ENCODE measurements around the gene PCDHGA5.
A peak's percentile ranks its signal among the peaks of the same experiment; 100 is the strongest.
"Not testable (repeated sequence)": the region's sequence is repeated elsewhere in the genome, so short reads cannot be mapped to it uniquely, and the experiment has no call there.

PCDHGA5 gene

GRCh38 chr5:141402553-141403243 lies 38.7 kb downstream of the PCDHGA5 start, which contains the start of gene PCDHGA9:
Gene PCDHGA9 (plus strand): TSS chr5:141402778. CDS start chr5:141402953, 175 bp downstream.
- peak in 1 of 2 donors; percentile 25 for DNase-seq
- Histone ChIP-seq H4K8ac (ENCODE audit: low read depth, low read length) (no peak within 1 kb of the TSS), H3K4me1 (ENCODE audit: control insufficient read depth in 1 of 2, insufficient read depth in 2 of 2, low read length in 2 of 2) (no peaks in the 10 kb centered on the region), H2AFZ (ENCODE audit: insufficient read depth, low read length, poor library complexity) (no peak within 1 kb of the TSS), H3K27ac (ENCODE audit: low read depth, low read length) (no peak within 1 kb of the TSS), H4K91ac (ENCODE audit: low read depth, low read length) (no peak within 1 kb of the TSS), H2BK120ac (ENCODE audit: insufficient read depth, low read length, poor library complexity) (no peak within 1 kb of the TSS), H3K4ac (ENCODE audit: low read depth, low read length) (no peak within 1 kb of the TSS), H2BK5ac (ENCODE audit: low read depth, low read length, poor library complexity) (no peak within 1 kb of the TSS), H3K9ac (ENCODE audit: low read length) (peak within 1 kb of the TSS; percentile 40), H3K27me3 (ENCODE audit: insufficient read depth, low read length) (no peaks in the 10 kb centered on the region), H3K9me3 (ENCODE audit: insufficient read depth, low read depth, low read length) (peaks cover 31% of the 10 kb centered on the region), H3K36me3 (ENCODE audit: control insufficient read depth in 1 of 2, insufficient read depth in 2 of 2, low read length in 2 of 2) (peaks cover 3 to 13% of the 10 kb centered on the region in 2 experiments), H3K79me1 (ENCODE audit: low read length) (no peaks in the 10 kb centered on the region), H2BK12ac (ENCODE audit: low read length) (no peak within 1 kb of the TSS), H2AK5ac (ENCODE audit: low read length) (no peak within 1 kb of the TSS), H3K18ac (ENCODE audit: low read length) (no peak within 1 kb of the TSS), H4K12ac (ENCODE audit: low read depth, low read length) (no peak within 1 kb of the TSS), H3K23ac (ENCODE audit: low read length) (no peak within 1 kb of the TSS), H3K79me2 (ENCODE audit: control insufficient read depth, insufficient read depth, low read length, poor library complexity) (no peaks in the 10 kb centered on the region), H3K4me2 (ENCODE audit: low read length) (no peak within 1 kb of the TSS), H3K4me3 (ENCODE audit: low read depth, low read length) (no peak within 1 kb of the TSS), H3K14ac (ENCODE audit: low read length) (no peak within 1 kb of the TSS)
- WGBS (ENCODE audit: extremely low coverage, insufficient coverage, insufficient read length): no CpG with 5 or more reads among the region's 27 CpGs

- no peak for DNase-seq
These were observed 39.4 kb downstream of the PCDHGA5 start for GRCh38 chr5:141403387-141403786.

GRCh38 chr5:141407790-141408505 lies 44.0 kb downstream of the PCDHGA5 start, which contains the start of gene PCDHGB6:
Gene PCDHGB6 (plus strand): TSS chr5:141408021. CDS start chr5:141408203, 182 bp downstream.
- H4K91ac ChIP-seq (ENCODE audit: low read depth, low read length): peak within 1 kb of the TSS; percentile 51
- peak in 1 of 2 donors; percentile 36 for DNase-seq
- H3K4me3 ChIP-seq (ENCODE audit: low read depth, low read length): peak within 1 kb of the TSS; percentile 75
- not testable (repeated sequence) for H3K27ac ChIP-seq (ENCODE audit: low read depth, low read length); H3K9ac ChIP-seq (ENCODE audit: low read length); H3K27me3 ChIP-seq (ENCODE audit: insufficient read depth, low read length); H2BK120ac ChIP-seq (ENCODE audit: insufficient read depth, low read length, poor library complexity); H2BK12ac ChIP-seq (ENCODE audit: low read length); H2AK5ac ChIP-seq (ENCODE audit: low read length); H3K79me2 ChIP-seq (ENCODE audit: control insufficient read depth, insufficient read depth, low read length, poor library complexity); H3K79me1 ChIP-seq (ENCODE audit: low read length); H3K18ac ChIP-seq (ENCODE audit: low read length); H2BK5ac ChIP-seq (ENCODE audit: low read depth, low read length, poor library complexity); H3K4me1 ChIP-seq (ENCODE audit: control insufficient read depth in 1 of 2, insufficient read depth in 2 of 2, low read length in 2 of 2); H4K12ac ChIP-seq (ENCODE audit: low read depth, low read length); H4K8ac ChIP-seq (ENCODE audit: low read depth, low read length); H3K23ac ChIP-seq (ENCODE audit: low read length); H3K14ac ChIP-seq (ENCODE audit: low read length); H3K36me3 ChIP-seq (ENCODE audit: control insufficient read depth in 1 of 2, insufficient read depth in 2 of 2, low read length in 2 of 2); H3K4ac ChIP-seq (ENCODE audit: low read depth, low read length)
- peaks cover 26% of the 10 kb centered on the region for H3K9me3 ChIP-seq (ENCODE audit: insufficient read depth, low read depth, low read length)
- H2AFZ ChIP-seq (ENCODE audit: insufficient read depth, low read length, poor library complexity): peak within 1 kb of the TSS; percentile 92
- WGBS (ENCODE audit: extremely low coverage, insufficient coverage, insufficient read length): no CpG with 5 or more reads among the region's 51 CpGs
- H3K4me2 ChIP-seq (ENCODE audit: low read length): peak within 1 kb of the TSS; percentile 80

More at GRCh38 chr5:141403387-141403786, 39.4 kb downstream of the PCDHGA5 start:
- no peak overlapping the region for H4K8ac ChIP-seq (ENCODE audit: low read depth, low read length)
- no peak overlapping the region for H2BK5ac ChIP-seq (ENCODE audit: low read depth, low read length, poor library complexity)
- H4K12ac ChIP-seq (ENCODE audit: low read depth, low read length): no peak overlapping the region
- H2AFZ ChIP-seq (ENCODE audit: insufficient read depth, low read length, poor library complexity): no peak overlapping the region
- no peak overlapping the region for H2BK120ac ChIP-seq (ENCODE audit: insufficient read depth, low read length, poor library complexity)
- peaks cover 3 to 11% of the 10 kb centered on the region in 2 experiments for H3K36me3 ChIP-seq (ENCODE audit: control insufficient read depth in 1 of 2, insufficient read depth in 2 of 2, low read length in 2 of 2)
- no peaks in the 10 kb centered on the region for H3K4me1 ChIP-seq (ENCODE audit: control insufficient read depth in 1 of 2, insufficient read depth in 2 of 2, low read length in 2 of 2)
- H3K9me3 ChIP-seq (ENCODE audit: insufficient read depth, low read depth, low read length): peaks cover 31% of the 10 kb centered on the region
- H3K27ac ChIP-seq (ENCODE audit: low read depth, low read length): no peak overlapping the region
- no peak overlapping the region for H3K9ac ChIP-seq (ENCODE audit: low read length)
- H3K4me3 ChIP-seq (ENCODE audit: low read depth, low read length): no peak overlapping the region
- H3K14ac ChIP-seq (ENCODE audit: low read length): no peak overlapping the region
- no peak overlapping the region for H2AK5ac ChIP-seq (ENCODE audit: low read length)
- no peak overlapping the region for H4K91ac ChIP-seq (ENCODE audit: low read depth, low read length)
- H3K4ac ChIP-seq (ENCODE audit: low read depth, low read length): no peak overlapping the region
- H3K18ac ChIP-seq (ENCODE audit: low read length): no peak overlapping the region
- no peaks in the 10 kb centered on the region for H3K79me1 ChIP-seq (ENCODE audit: low read length)
- no peak overlapping the region for H3K23ac ChIP-seq (ENCODE audit: low read length)
- WGBS (ENCODE audit: extremely low coverage, insufficient coverage, insufficient read length): no CpG with 5 or more reads among the region's 22 CpGs
- H3K4me2 ChIP-seq (ENCODE audit: low read length): no peak overlapping the region
- no peaks in the 10 kb centered on the region for H3K27me3 ChIP-seq (ENCODE audit: insufficient read depth, low read length)
- no peak overlapping the region for H2BK12ac ChIP-seq (ENCODE audit: low read length)
- H3K79me2 ChIP-seq (ENCODE audit: control insufficient read depth, insufficient read depth, low read length, poor library complexity): no peaks in the 10 kb centered on the region

GRCh38 chr5:141409598-141410306 lies 45.8 kb downstream of the PCDHGA5 start:
- Histone ChIP-seq H3K79me1 (ENCODE audit: low read length) (no peaks in the 10 kb centered on the region), H2BK120ac (ENCODE audit: insufficient read depth, low read length, poor library complexity) (no peak overlapping the region), H3K4me1 (ENCODE audit: control insufficient read depth in 1 of 2, insufficient read depth in 2 of 2, low read length in 2 of 2) (peaks cover 3 to 4% of the 10 kb centered on the region in 2 experiments), H3K23ac (ENCODE audit: low read length) (no peak overlapping the region), H3K4me3 (ENCODE audit: low read depth, low read length) (peak overlapping the region; percentile 7), H3K14ac (ENCODE audit: low read length) (no peak overlapping the region), H2AK5ac (ENCODE audit: low read length) (no peak overlapping the region), H3K27me3 (ENCODE audit: insufficient read depth, low read length) (no peaks in the 10 kb centered on the region), H3K9ac (ENCODE audit: low read length) (no peak overlapping the region), H3K4ac (ENCODE audit: low read depth, low read length) (no peak overlapping the region), H4K91ac (ENCODE audit: low read depth, low read length) (no peak overlapping the region), H2BK12ac (ENCODE audit: low read length) (no peak overlapping the region), H2BK5ac (ENCODE audit: low read depth, low read length, poor library complexity) (no peak overlapping the region), H4K12ac (ENCODE audit: low read depth, low read length) (no peak overlapping the region), H3K18ac (ENCODE audit: low read length) (no peak overlapping the region), H4K8ac (ENCODE audit: low read depth, low read length) (no peak overlapping the region), H3K36me3 (ENCODE audit: control insufficient read depth in 1 of 2, insufficient read depth in 2 of 2, low read length in 2 of 2) (peaks cover 16 to 18% of the 10 kb centered on the region in 2 experiments), H3K27ac (ENCODE audit: low read depth, low read length) (no peak overlapping the region), H2AFZ (ENCODE audit: insufficient read depth, low read length, poor library complexity) (no peak overlapping the region), H3K4me2 (ENCODE audit: low read length) (no peak overlapping the region), H3K9me3 (ENCODE audit: insufficient read depth, low read depth, low read length) (peaks cover 23% of the 10 kb centered on the region), H3K79me2 (ENCODE audit: control insufficient read depth, insufficient read depth, low read length, poor library complexity) (no peaks in the 10 kb centered on the region)
- WGBS (ENCODE audit: extremely low coverage, insufficient coverage, insufficient read length): no CpG with 5 or more reads among the region's 64 CpGs
- no peak for DNase-seq

All from trophoblast cell (in vitro differentiated cells and primary cell).